B cell (primary cell): ENCODE results near the gene ZNF329. TPM values are rescaled to one million over a fixed set of nuclear protein-coding genes. Genes with fewer than 3 reads are reported as not detected.

Experiments used
- ATAC-seq: fragments of 200-7000 bp; cut with Tn5 transposase; one replicate; pipeline ENCODE4 v1.10.0; 2021; ENCODE audit warnings: low read depth, mild to moderate bottlenecking, moderate number of reproducible peaks, moderate library complexity
- CTCF ChIA-PET: fragments of 350-600 bp; sonication (Branson Sonifier 250); formaldehyde crosslinking; loops from one replicate; lab custom pipeline; 2021; ENCODE audit warnings: antibody characterized with exemption, inconsistent platforms; lab: Charles Lee
- POLR2A ChIA-PET: fragments of 350-600 bp; sonication (Branson Sonifier 250); formaldehyde crosslinking; loops from one replicate; lab custom pipeline; 2021; ENCODE audit warnings: antibody characterized with exemption; lab: Charles Lee
- DNase-seq: peaks from one replicate; pipeline ENCODE4 v3.0.0; 2013
- H2AFZ ChIP-seq: 2 replicates; pipeline ENCODE4 v1.6.1; 2012; ENCODE audit warnings: mild to moderate bottlenecking, low read depth, low read length; ENCODE audit not compliant: insufficient read depth, poor library complexity, severe bottlenecking
- H3K27ac ChIP-seq, 2 donors: 1 replicate in 1 of 2; 2 replicates in 1 of 2; pipeline ENCODE4 v1.5.1; 2012 to 2013; ENCODE audit warnings: low read length in 2 of 2, mild to moderate bottlenecking in 2 of 2, moderate library complexity in 1 of 2
- H3K27me3 ChIP-seq, 4 experiments: fragments of 200-600 bp in 1 of 4; sonication (generic) in 1 of 4; replicated peaks in 1 of 4; 1 replicate in 2 of 4; 2 replicates in 2 of 4; pipeline versions ENCODE4 v1.6.1 to v1.7.0; 2013 to 2016; ENCODE audit warnings: low read length in 3 of 4, mild to moderate bottlenecking in 2 of 4, mixed read lengths in 1 of 4, moderate library complexity in 1 of 4; ENCODE audit not compliant: insufficient read depth in 4 of 4, control insufficient read depth in 3 of 4; ENCODE audit errors: control extremely low read depth in 1 of 4
- H3K36me3 ChIP-seq, 2 experiments: replicated peaks in 1 of 2; 1 replicate in 1 of 2; 2 replicates in 1 of 2; pipeline versions ENCODE4 v1.6.1 to v1.7.1; 2013; ENCODE audit warnings: low read length in 1 of 2; ENCODE audit not compliant: insufficient read depth in 2 of 2, control insufficient read depth in 1 of 2; ENCODE audit errors: control extremely low read depth in 1 of 2, extremely low read depth in 1 of 2
- H3K4me1 ChIP-seq, 2 donors: fragments of 200-600 bp in 1 of 2; sonication (generic) in 1 of 2; 1 replicate in 1 of 2; 2 replicates in 1 of 2; pipeline versions ENCODE4 v1.5.1 to v1.6.1; 2013 to 2017; ENCODE audit warnings: low read length in 2 of 2; ENCODE audit not compliant: control insufficient read depth in 2 of 2, insufficient read depth in 2 of 2
- H3K4me2 ChIP-seq: replicated peaks from 2 replicates; pipeline ENCODE3; 2012; ENCODE audit warnings: mild to moderate bottlenecking, low read depth, low read length; ENCODE audit not compliant: poor library complexity, severe bottlenecking
- H3K4me3 ChIP-seq, 5 experiments: fragments of 200-600 bp in 1 of 5; sonication (generic) in 1 of 5; 1 replicate in 3 of 5; 2 replicates in 2 of 5; pipeline versions ENCODE4 v1.5.1 to v1.7.0; 2011 to 2016; ENCODE audit warnings: low read length in 4 of 5, mild to moderate bottlenecking in 4 of 5, low read depth in 2 of 5, control low read depth in 1 of 5, moderate library complexity in 1 of 5; ENCODE audit not compliant: insufficient read depth in 1 of 5; ENCODE audit errors: control extremely low read depth in 1 of 5, extremely low read depth in 1 of 5
- H3K79me2 ChIP-seq: fragments of 200-600 bp; sonication (generic); one replicate; pipeline ENCODE4 v1.6.0; 2016; ENCODE audit warnings: low read length; ENCODE audit not compliant: control insufficient read depth, insufficient read depth
- H3K9ac ChIP-seq: fragments of 200-600 bp; sonication (generic); 2 replicates; pipeline ENCODE4 v1.6.1; 2017; ENCODE audit warnings: mild to moderate bottlenecking, low read length, moderate library complexity
- H3K9me3 ChIP-seq, 3 donors: one replicate each; pipeline versions ENCODE4 v1.6.1 to v1.7.1; 2013; ENCODE audit warnings: low read length in 2 of 3; ENCODE audit not compliant: control insufficient read depth in 2 of 3, insufficient read depth in 1 of 3; ENCODE audit errors: control extremely low read depth in 1 of 3
- H4K20me1 ChIP-seq: 2 replicates; pipeline ENCODE4 v1.6.0; 2012; ENCODE audit warnings: mild to moderate bottlenecking, low read length; ENCODE audit not compliant: insufficient read depth, control insufficient read depth, poor library complexity, severe bottlenecking
- H3K27ac Mint-ChIP-seq: one replicate; pipeline ENCODE4 v1.8.0; 2021; ENCODE audit warnings: mixed read lengths
- H3K27me3 Mint-ChIP-seq: one replicate; pipeline ENCODE4 v1.8.0; 2021; ENCODE audit warnings: mixed read lengths
- H3K4me1 Mint-ChIP-seq: one replicate; pipeline ENCODE4 v1.8.0; 2021; ENCODE audit warnings: mixed read lengths
- H3K4me3 Mint-ChIP-seq: one replicate; pipeline ENCODE4 v1.8.0; 2021; ENCODE audit warnings: mixed read lengths
- H3K9me3 Mint-ChIP-seq: one replicate; pipeline ENCODE4 v1.8.0; 2022; ENCODE audit warnings: mixed read lengths; ENCODE audit not compliant: insufficient read depth
- EZH2 ChIP-seq: IDR thresholded peaks from 2 replicates; pipeline ENCODE4 v1.6.1; 2012; ENCODE audit warnings: borderline replicate concordance, low read depth, mild to moderate bottlenecking, moderate library complexity, low read length; ENCODE audit not compliant: insufficient read depth, poor library complexity, severe bottlenecking
- WGBS: methylation state at CpG from one replicate; pipeline ENCODE4 v1.1.5; 2013; ENCODE audit warnings: missing lambda C conversion rate; ENCODE audit not compliant: insufficient coverage; 5-methylcytosine and 5-hydroxymethylcytosine counted together
- intact Hi-C: fragments of 100-400 bp; cut with micrococcal nuclease; formaldehyde crosslinking; loops from one replicate; pipeline ENCODE4 v1.10.0; 2022
- polyA plus RNA-seq: library from polyadenylated mRNA; depleted of rRNA; stranded (reverse); fragments of >200 nt; gene quantifications from 2 replicates; pipeline ENCODE4 v1.2.3, GENCODE V29; 2012
- total RNA-seq, 2 donors: library from RNA; stranded (reverse); fragments of 120-200 nt in 1 of 2; gene quantifications; 1 replicate in 1 of 2; 2 replicates in 1 of 2; pipeline versions ENCODE4 v1.2.3 to v1.2.4, GENCODE V29; 2013 to 2022
- TF ChIP-seq, protein P1 (sequence below): fragments of 200-600 bp; IDR thresholded peaks from one replicate; pipeline ENCODE4 v1.8.0; 2022; ENCODE audit warnings: antibody characterized with exemption, mild to moderate bottlenecking

ZNF329 gene
- total and polyA plus RNA-seq, 2 donors (not counting 1 experiment from before 2014, with no cell fraction given), result 5.4 to 12.5 TPM

DNA sequence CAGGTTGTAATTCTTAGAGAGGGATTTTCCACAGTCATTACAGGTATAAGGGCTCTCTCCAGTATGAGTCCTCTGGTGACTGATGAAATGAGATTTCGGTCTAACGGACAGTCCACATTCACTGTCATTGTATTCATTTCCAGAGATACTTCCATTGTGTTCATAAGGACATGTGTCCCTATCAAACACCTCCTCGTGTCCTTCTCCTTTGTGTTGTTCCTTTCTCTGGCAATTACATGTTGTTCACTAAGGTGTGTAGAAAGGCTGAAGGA, 42.1 kb downstream of the ZNF329 start:
- Histone ChIP-seq H2AFZ (no peak overlapping the region), H3K79me2 (no peaks in the 10 kb centered on the region), H3K36me3 (no peaks in the 10 kb centered on the region), H4K20me1 (no peaks in the 10 kb centered on the region), H3K9me3 (peaks cover 11 to 82% (median 65%) of the 10 kb centered on the region in 3 donors), H3K4me3 (no peak overlapping the region), H3K27ac (no peak overlapping the region), H3K4me2 (no peak overlapping the region), H3K27me3 (no peaks in the 10 kb centered on the region), H3K4me1 (no peaks in the 10 kb centered on the region), H3K9ac (no peak overlapping the region)
- intact Hi-C loops, result no loop called here
- TF ChIP-seq, protein P1, sequence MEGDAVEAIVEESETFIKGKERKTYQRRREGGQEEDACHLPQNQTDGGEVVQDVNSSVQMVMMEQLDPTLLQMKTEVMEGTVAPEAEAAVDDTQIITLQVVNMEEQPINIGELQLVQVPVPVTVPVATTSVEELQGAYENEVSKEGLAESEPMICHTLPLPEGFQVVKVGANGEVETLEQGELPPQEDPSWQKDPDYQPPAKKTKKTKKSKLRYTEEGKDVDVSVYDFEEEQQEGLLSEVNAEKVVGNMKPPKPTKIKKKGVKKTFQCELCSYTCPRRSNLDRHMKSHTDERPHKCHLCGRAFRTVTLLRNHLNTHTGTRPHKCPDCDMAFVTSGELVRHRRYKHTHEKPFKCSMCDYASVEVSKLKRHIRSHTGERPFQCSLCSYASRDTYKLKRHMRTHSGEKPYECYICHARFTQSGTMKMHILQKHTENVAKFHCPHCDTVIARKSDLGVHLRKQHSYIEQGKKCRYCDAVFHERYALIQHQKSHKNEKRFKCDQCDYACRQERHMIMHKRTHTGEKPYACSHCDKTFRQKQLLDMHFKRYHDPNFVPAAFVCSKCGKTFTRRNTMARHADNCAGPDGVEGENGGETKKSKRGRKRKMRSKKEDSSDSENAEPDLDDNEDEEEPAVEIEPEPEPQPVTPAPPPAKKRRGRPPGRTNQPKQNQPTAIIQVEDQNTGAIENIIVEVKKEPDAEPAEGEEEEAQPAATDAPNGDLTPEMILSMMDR, result no peak
- no peak for TF ChIP-seq EZH2
- no peak overlapping the region for H3K27ac Mint-ChIP-seq
- ChIA-PET CTCF (no interaction called here), POLR2A (no interaction called here)
- no peak overlapping the region for H3K4me3 Mint-ChIP-seq
- no peak for DNase-seq
- ATAC-seq, result no peak
- peaks cover 27% of the 10 kb centered on the region for H3K9me3 Mint-ChIP-seq
- WGBS, result no CpG with 5 or more reads among the region's 3 CpGs
- H3K27me3 Mint-ChIP-seq, result no peaks in the 10 kb centered on the region
- no peaks in the 10 kb centered on the region for H3K4me1 Mint-ChIP-seq

DNA sequence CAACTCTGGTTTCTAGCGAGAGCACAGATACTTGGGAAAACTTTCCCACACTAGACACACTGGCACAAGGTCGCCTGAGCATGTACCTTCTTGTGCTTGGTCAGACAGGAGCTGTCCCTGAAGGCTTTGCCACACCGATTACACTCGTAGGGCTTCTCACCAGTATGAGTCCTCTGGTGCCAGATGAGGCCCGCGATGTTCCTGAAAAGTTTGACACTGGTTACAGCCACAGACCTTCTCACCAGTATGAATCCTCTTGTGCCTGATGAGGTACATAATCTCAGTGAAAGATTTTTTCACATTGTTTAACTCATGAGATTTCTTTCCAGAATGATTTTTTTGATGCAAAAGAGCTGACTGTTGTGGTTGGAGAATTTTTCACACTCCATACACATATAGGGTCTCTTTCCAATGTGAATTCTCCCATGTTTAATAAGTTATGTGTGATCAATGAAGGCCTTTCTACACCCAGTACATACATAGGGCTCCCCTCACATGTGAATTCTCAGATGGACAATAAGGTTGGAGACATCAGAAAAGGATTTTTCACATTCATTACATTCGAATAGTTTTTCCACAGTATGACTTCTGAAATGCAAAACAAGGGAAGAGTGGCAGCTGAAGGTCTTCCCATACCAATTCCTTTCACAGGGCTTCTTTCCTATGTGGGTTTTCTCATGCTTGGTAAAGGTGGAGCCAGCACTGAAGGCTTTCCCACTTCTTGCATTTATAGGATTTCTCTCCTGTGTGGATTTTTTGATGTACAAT, 42.6 kb downstream of the ZNF329 start:
- DNase-seq (peak; percentile 14), ATAC-seq (no peak)
- TF ChIP-seq EZH2, result no peak
- H3K4me3 Mint-ChIP-seq, result no peak overlapping the region
- H3K9me3 ChIP-seq, result peaks cover 11 to 78% (median 67%) of the 10 kb centered on the region in 3 donors
- no peaks in the 10 kb centered on the region for H3K27me3 ChIP-seq
- H2AFZ ChIP-seq, result no peak overlapping the region
- WGBS, result 93% methylated on average over 6 of the region's 7 CpGs
- ChIA-PET CTCF (no interaction called here), POLR2A (no interaction called here)
- H3K27ac ChIP-seq, result no peak overlapping the region
- no peaks in the 10 kb centered on the region for H3K79me2 ChIP-seq
- H3K4me1 ChIP-seq, result no peaks in the 10 kb centered on the region
- H3K27ac Mint-ChIP-seq, result no peak overlapping the region
- H3K9ac ChIP-seq, result no peak overlapping the region
- H3K36me3 ChIP-seq, result no peaks in the 10 kb centered on the region
- peaks cover 28% of the 10 kb centered on the region for H3K9me3 Mint-ChIP-seq
- no peak overlapping the region for H3K4me2 ChIP-seq
- H3K4me1 Mint-ChIP-seq, result no peaks in the 10 kb centered on the region
- no peaks in the 10 kb centered on the region for H3K27me3 Mint-ChIP-seq
- intact Hi-C loops, result no loop called here
- H4K20me1 ChIP-seq, result no peaks in the 10 kb centered on the region
- H3K4me3 ChIP-seq, result no peak overlapping the region
